ENCODE measurements around the gene PTGER4. TPM values are rescaled to one million over a fixed set of nuclear protein-coding genes. Genes with fewer than 3 reads are reported as not detected.
A peak's percentile ranks its signal among the peaks of the same experiment; 100 is the strongest.
"Not testable (repeated sequence)": the region's sequence is repeated elsewhere in the genome, so short reads cannot be mapped to it uniquely, and the experiment has no call there.

Gene PTGER4
- total and polyA plus RNA-seq, 4 donors = 4.3 to 13.9 (median 9.6) TPM

- not testable (repeated sequence) for H3K27ac ChIP-seq (ENCODE audit: low read depth, low read length); H3K9me3 ChIP-seq (ENCODE audit: control insufficient read depth, insufficient read depth, low read length); H3K4me3 ChIP-seq (ENCODE audit: low read depth, low read length); H3K4me1 ChIP-seq (ENCODE audit: control insufficient read depth, insufficient read depth, low read length); DNase-seq (ENCODE audit: low read depth in 4 of 6, low spot score in 6 of 6); H3K27me3 ChIP-seq (ENCODE audit: control insufficient read depth, insufficient read depth, low read length); H3K36me3 ChIP-seq (ENCODE audit: control insufficient read depth, insufficient read depth, low read length)
Observed at GRCh38 chr5:40710575-40710974, 30.9 kb downstream of the PTGER4 start.

- DNase-seq (ENCODE audit: low read depth in 4 of 6, low spot score in 6 of 6) = no peak
- H3K36me3 ChIP-seq (ENCODE audit: control insufficient read depth, insufficient read depth, low read length) = no peaks in the 10 kb centered on the region
- H3K4me1 ChIP-seq (ENCODE audit: control insufficient read depth, insufficient read depth, low read length) = no peaks in the 10 kb centered on the region
Observed at GRCh38 chr5:40714001-40714400, 34.3 kb downstream of the PTGER4 start.

GRCh38 chr5:40716000-40716399 lies 36.3 kb downstream of the PTGER4 start:
- DNase-seq (ENCODE audit: low read depth in 4 of 6, low spot score in 6 of 6) = peak in 1 of 6 donors; percentile 11
- Histone ChIP-seq H3K27me3 (ENCODE audit: control insufficient read depth, insufficient read depth, low read length) (no peaks in the 10 kb centered on the region), H3K4me1 (ENCODE audit: control insufficient read depth, insufficient read depth, low read length) (no peaks in the 10 kb centered on the region), H3K9me3 (ENCODE audit: control insufficient read depth, insufficient read depth, low read length) (no peaks in the 10 kb centered on the region), H3K4me3 (ENCODE audit: low read depth, low read length) (no peak overlapping the region), H3K36me3 (ENCODE audit: control insufficient read depth, insufficient read depth, low read length) (no peaks in the 10 kb centered on the region), H3K27ac (ENCODE audit: low read depth, low read length) (no peak overlapping the region)
- 0% methylated on average over 1 of the region's 2 CpGs for WGBS (ENCODE audit: insufficient coverage)

More at GRCh38 chr5:40714001-40714400, 34.3 kb downstream of the PTGER4 start:
- no peaks in the 10 kb centered on the region for H3K27me3 ChIP-seq (ENCODE audit: control insufficient read depth, insufficient read depth, low read length)
- no peaks in the 10 kb centered on the region for H3K9me3 ChIP-seq (ENCODE audit: control insufficient read depth, insufficient read depth, low read length)
- H3K27ac ChIP-seq (ENCODE audit: low read depth, low read length) = no peak overlapping the region
- no peak overlapping the region for H3K4me3 ChIP-seq (ENCODE audit: low read depth, low read length)

- WGBS (ENCODE audit: insufficient coverage) = no CpG with 5 or more reads among the region's 2 CpGs
- Histone ChIP-seq H3K4me3 (ENCODE audit: low read depth, low read length) (no peak overlapping the region), H3K27ac (ENCODE audit: low read depth, low read length) (no peak overlapping the region)
Observed at GRCh38 chr5:40716590-40716989, 36.9 kb downstream of the PTGER4 start.

GRCh38 chr5:40717281-40717680 lies 37.6 kb downstream of the PTGER4 start:
- Histone ChIP-seq H3K4me3 (ENCODE audit: low read depth, low read length) (no peak overlapping the region), H3K4me1 (ENCODE audit: control insufficient read depth, insufficient read depth, low read length) (no peaks in the 10 kb centered on the region), H3K36me3 (ENCODE audit: control insufficient read depth, insufficient read depth, low read length) (peaks cover 3% of the 10 kb centered on the region), H3K27me3 (ENCODE audit: control insufficient read depth, insufficient read depth, low read length) (no peaks in the 10 kb centered on the region), H3K27ac (ENCODE audit: low read depth, low read length) (no peak overlapping the region), H3K9me3 (ENCODE audit: control insufficient read depth, insufficient read depth, low read length) (no peaks in the 10 kb centered on the region)
- DNase-seq (ENCODE audit: low read depth in 4 of 6, low spot score in 6 of 6) = no peak

More at GRCh38 chr5:40716590-40716989, 36.9 kb downstream of the PTGER4 start:
- H3K4me1 ChIP-seq (ENCODE audit: control insufficient read depth, insufficient read depth, low read length) = no peaks in the 10 kb centered on the region
- no peaks in the 10 kb centered on the region for H3K36me3 ChIP-seq (ENCODE audit: control insufficient read depth, insufficient read depth, low read length)
- no peaks in the 10 kb centered on the region for H3K9me3 ChIP-seq (ENCODE audit: control insufficient read depth, insufficient read depth, low read length)
- H3K27me3 ChIP-seq (ENCODE audit: control insufficient read depth, insufficient read depth, low read length) = no peaks in the 10 kb centered on the region
- no peak for DNase-seq (ENCODE audit: low read depth in 4 of 6, low spot score in 6 of 6)

- no peak overlapping the region for H3K4me3 ChIP-seq (ENCODE audit: low read depth, low read length)
- H3K27ac ChIP-seq (ENCODE audit: low read depth, low read length) = no peak overlapping the region
- no peak for DNase-seq (ENCODE audit: low read depth in 4 of 6, low spot score in 6 of 6)
- no peaks in the 10 kb centered on the region for H3K4me1 ChIP-seq (ENCODE audit: control insufficient read depth, insufficient read depth, low read length)
- H3K27me3 ChIP-seq (ENCODE audit: control insufficient read depth, insufficient read depth, low read length) = no peaks in the 10 kb centered on the region
- H3K9me3 ChIP-seq (ENCODE audit: control insufficient read depth, insufficient read depth, low read length) = no peaks in the 10 kb centered on the region
- peaks cover 8% of the 10 kb centered on the region for H3K36me3 ChIP-seq (ENCODE audit: control insufficient read depth, insufficient read depth, low read length)
Observed at GRCh38 chr5:40720069-40720468, 40.4 kb downstream of the PTGER4 start.

GRCh38 chr5:40722497-40722911 lies 42.8 kb downstream of the PTGER4 start:
- not testable (repeated sequence) for H3K4me1 ChIP-seq (ENCODE audit: control insufficient read depth, insufficient read depth, low read length); H3K36me3 ChIP-seq (ENCODE audit: control insufficient read depth, insufficient read depth, low read length); H3K27ac ChIP-seq (ENCODE audit: low read depth, low read length); DNase-seq (ENCODE audit: low read depth in 4 of 6, low spot score in 6 of 6); H3K27me3 ChIP-seq (ENCODE audit: control insufficient read depth, insufficient read depth, low read length); H3K4me3 ChIP-seq (ENCODE audit: low read depth, low read length); H3K9me3 ChIP-seq (ENCODE audit: control insufficient read depth, insufficient read depth, low read length)
- WGBS (ENCODE audit: insufficient coverage) = 95% methylated on average over 36 of the region's 37 CpGs

GRCh38 chr5:40733434-40733833 lies 53.7 kb downstream of the PTGER4 start:
- no peak overlapping the region for H3K4me3 ChIP-seq (ENCODE audit: low read depth, low read length)
- H3K27ac ChIP-seq (ENCODE audit: low read depth, low read length) = no peak overlapping the region
- no peaks in the 10 kb centered on the region for H3K4me1 ChIP-seq (ENCODE audit: control insufficient read depth, insufficient read depth, low read length)
- no peaks in the 10 kb centered on the region for H3K27me3 ChIP-seq (ENCODE audit: control insufficient read depth, insufficient read depth, low read length)
- no peaks in the 10 kb centered on the region for H3K36me3 ChIP-seq (ENCODE audit: control insufficient read depth, insufficient read depth, low read length)
- WGBS (ENCODE audit: insufficient coverage) = no CpG with 5 or more reads among the region's 2 CpGs
- DNase-seq (ENCODE audit: low read depth in 4 of 6, low spot score in 6 of 6) = no peak
- H3K9me3 ChIP-seq (ENCODE audit: control insufficient read depth, insufficient read depth, low read length) = no peaks in the 10 kb centered on the region

- peak overlapping the region; percentile 43 for H3K27ac ChIP-seq (ENCODE audit: low read depth, low read length)
- 88% methylated on average over 1 of the region's 3 CpGs for WGBS (ENCODE audit: insufficient coverage)
- H3K4me1 ChIP-seq (ENCODE audit: control insufficient read depth, insufficient read depth, low read length) = no peaks in the 10 kb centered on the region
Observed at GRCh38 chr5:40733879-40734563, 54.3 kb downstream of the PTGER4 start.

GRCh38 chr5:40734986-40735385 lies 55.3 kb downstream of the PTGER4 start:
- Histone ChIP-seq H3K9me3 (ENCODE audit: control insufficient read depth, insufficient read depth, low read length) (no peaks in the 10 kb centered on the region), H3K4me1 (ENCODE audit: control insufficient read depth, insufficient read depth, low read length) (no peaks in the 10 kb centered on the region), H3K36me3 (ENCODE audit: control insufficient read depth, insufficient read depth, low read length) (no peaks in the 10 kb centered on the region), H3K4me3 (ENCODE audit: low read depth, low read length) (no peak overlapping the region), H3K27ac (ENCODE audit: low read depth, low read length) (no peak overlapping the region), H3K27me3 (ENCODE audit: control insufficient read depth, insufficient read depth, low read length) (no peaks in the 10 kb centered on the region)
- 70% methylated on average over 1 of the region's 2 CpGs for whole genome bisulfite sequencing (ENCODE audit: insufficient coverage)
- no peak for DNase-seq (ENCODE audit: low read depth in 4 of 6, low spot score in 6 of 6)

More at GRCh38 chr5:40733879-40734563, 54.3 kb downstream of the PTGER4 start:
- peak in 1 of 6 donors; percentile 8 for DNase-seq (ENCODE audit: low read depth in 4 of 6, low spot score in 6 of 6)
- Histone ChIP-seq H3K4me3 (ENCODE audit: low read depth, low read length) (no peak overlapping the region), H3K36me3 (ENCODE audit: control insufficient read depth, insufficient read depth, low read length) (no peaks in the 10 kb centered on the region), H3K9me3 (ENCODE audit: control insufficient read depth, insufficient read depth, low read length) (no peaks in the 10 kb centered on the region), H3K27me3 (ENCODE audit: control insufficient read depth, insufficient read depth, low read length) (no peaks in the 10 kb centered on the region)

All from spinal cord (tissue), 10 donors.